HepG2 (cell line): ENCODE data around the gene ZNF865. TPM values are rescaled to one million over a fixed set of nuclear protein-coding genes. Genes with fewer than 3 reads are reported as not detected.

Experiments
- ASH2L ChIP-seq: fragments of 300-600, 200-600 bp; sonication (generic); IDR thresholded peaks from 2 replicates; pipeline ENCODE4 v1.7.0; 2017; ENCODE audit warnings: low read depth, mild to moderate bottlenecking, moderate library complexity, mixed read lengths, low read length; ENCODE audit not compliant: insufficient read length
- ATF3 ChIP-seq: sonication (generic); formaldehyde crosslinking; IDR thresholded peaks from 2 replicates; pipeline ENCODE4 v1.4.0; 2020; ENCODE audit warnings: missing genetic modification reagents
- CEBPG ChIP-seq: IDR thresholded peaks from 2 replicates; pipeline ENCODE4 v1.6.1; 2016
- CSRNP1 ChIP-seq: sonication (generic); formaldehyde crosslinking; IDR thresholded peaks from 2 replicates; pipeline ENCODE4 v1.8.1; 2023; ENCODE audit warnings: mild to moderate bottlenecking, missing genetic modification reagents
- HIVEP1 ChIP-seq: sonication (generic); formaldehyde crosslinking; IDR thresholded peaks from 2 replicates; pipeline ENCODE4 v1.4.0; 2020; ENCODE audit warnings: mild to moderate bottlenecking, missing genetic modification reagents
- HOXD1 ChIP-seq: sonication (generic); formaldehyde crosslinking; IDR thresholded peaks from 2 replicates; pipeline ENCODE4 v1.5.0; 2020; ENCODE audit warnings: missing genetic modification reagents
- JDP2 ChIP-seq: sonication (generic); formaldehyde crosslinking; IDR thresholded peaks from 2 replicates; pipeline ENCODE4 v1.8.1; 2022; ENCODE audit warnings: missing genetic modification reagents, borderline replicate concordance
- LCORL ChIP-seq, 2 experiments: fragments of 450-650 bp in 1 of 2; sonication (generic) in 1 of 2; formaldehyde crosslinking in 1 of 2; IDR thresholded peaks; 2 replicates each; pipeline versions ENCODE4 v1.5.0 to v1.6.1; 2017 to 2020; ENCODE audit warnings: antibody characterized with exemption in 1 of 2, missing genetic modification reagents in 1 of 2
- MAF1 ChIP-seq: sonication (generic); formaldehyde crosslinking; IDR thresholded peaks from 2 replicates; pipeline ENCODE4 v1.5.0; 2020; ENCODE audit warnings: missing genetic modification reagents, borderline replicate concordance
- MXD4 ChIP-seq: IDR thresholded peaks from 2 replicates; pipeline ENCODE4 v1.6.1; 2016; ENCODE audit warnings: mild to moderate bottlenecking, missing biosample characterization, missing genetic modification reagents
- NFRKB ChIP-seq: fragments of 450-650 bp; IDR thresholded peaks from 2 replicates; pipeline ENCODE4 v1.6.1; 2017
- SNRNP70 ChIP-seq: fragments of 200-400 bp; formaldehyde crosslinking; IDR thresholded peaks from 2 replicates; pipeline ENCODE4 v1.6.1; 2017; ENCODE audit warnings: mild to moderate bottlenecking, low read depth, low read length, moderate library complexity
- TBL1XR1 ChIP-seq: fragments of 150-350 bp; IDR thresholded peaks from 2 replicates; pipeline ENCODE4 v1.6.1; 2014; ENCODE audit warnings: borderline replicate concordance, low read length; ENCODE audit not compliant: partially characterized antibody
- TBP ChIP-seq: sonication (generic); formaldehyde crosslinking; IDR thresholded peaks from 2 replicates; pipeline ENCODE4 v1.5.0; 2020; ENCODE audit warnings: missing genetic modification reagents
- ZBTB42 ChIP-seq: sonication (generic); formaldehyde crosslinking; IDR thresholded peaks from 2 replicates; pipeline ENCODE4 v1.5.0; 2020; ENCODE audit warnings: mild to moderate bottlenecking, missing genetic modification reagents
- ZBTB7A ChIP-seq: sonication (generic); formaldehyde crosslinking; IDR thresholded peaks from 2 replicates; pipeline ENCODE4 v1.8.0; 2022; ENCODE audit warnings: mild to moderate bottlenecking, missing genetic modification reagents
- ZNF33B ChIP-seq: sonication (generic); formaldehyde crosslinking; IDR thresholded peaks from 2 replicates; pipeline ENCODE4 v1.5.1; 2020; ENCODE audit warnings: mild to moderate bottlenecking, missing genetic modification reagents
- ZNF563 ChIP-seq: sonication (generic); formaldehyde crosslinking; IDR thresholded peaks from 2 replicates; pipeline ENCODE4 v1.8.0; 2022; ENCODE audit warnings: mild to moderate bottlenecking, moderate library complexity, missing genetic modification reagents
- ZNF567 ChIP-seq: sonication (generic); formaldehyde crosslinking; IDR thresholded peaks from 2 replicates; pipeline ENCODE4 v1.8.1; 2023; ENCODE audit warnings: mild to moderate bottlenecking, missing genetic modification reagents, borderline replicate concordance
- ZNF609 ChIP-seq: sonication (generic); formaldehyde crosslinking; IDR thresholded peaks from 2 replicates; pipeline ENCODE4 v1.4.0; 2020; ENCODE audit warnings: mild to moderate bottlenecking, missing genetic modification reagents, borderline replicate concordance
- ZNF672 ChIP-seq: sonication (generic); formaldehyde crosslinking; IDR thresholded peaks from 2 replicates; pipeline ENCODE4 v1.8.1; 2022; ENCODE audit warnings: missing genetic modification reagents
- polyA plus RNA-seq, 8 experiments: library from polyadenylated mRNA; depleted of rRNA in 3 of 8; stranded (reverse) in 7 of 8; unstranded in 1 of 8; fragments of >200 nt; fragmentation: Illumina TruSeq in 4 of 8; extraction: Trizol in 4 of 8; gene quantifications; 2 replicates each; pipeline versions ENCODE4 v1.2.1 to v1.2.3, GENCODE V29; 2011 to 2016; ENCODE audit warnings: low read depth in 4 of 8, missing spikeins in 1 of 8, mixed read lengths in 1 of 8; ENCODE audit not compliant: insufficient read depth in 1 of 8
- total RNA-seq, 5 experiments: library from RNA; depleted of rRNA; stranded (reverse); fragments of >200 nt; fragmentation: Illumina TruSeq; extraction: Trizol; gene quantifications; 2 replicates each; pipeline ENCODE4 v1.2.3, GENCODE V29; 2016; ENCODE audit warnings: low read depth in 1 of 5
- TF ChIP-seq, protein P1 (sequence below): sonication (generic); formaldehyde crosslinking; IDR thresholded peaks from 2 replicates; pipeline ENCODE4 v1.8.0; 2022; ENCODE audit warnings: mild to moderate bottlenecking, missing genetic modification reagents

The ZNF865 gene
- total and polyA plus RNA-seq, 2 of the 13 experiments (the other 11 are each of a cell fraction or from before 2014, with no cell fraction given): 0.93 to 1.0 TPM

DNA sequence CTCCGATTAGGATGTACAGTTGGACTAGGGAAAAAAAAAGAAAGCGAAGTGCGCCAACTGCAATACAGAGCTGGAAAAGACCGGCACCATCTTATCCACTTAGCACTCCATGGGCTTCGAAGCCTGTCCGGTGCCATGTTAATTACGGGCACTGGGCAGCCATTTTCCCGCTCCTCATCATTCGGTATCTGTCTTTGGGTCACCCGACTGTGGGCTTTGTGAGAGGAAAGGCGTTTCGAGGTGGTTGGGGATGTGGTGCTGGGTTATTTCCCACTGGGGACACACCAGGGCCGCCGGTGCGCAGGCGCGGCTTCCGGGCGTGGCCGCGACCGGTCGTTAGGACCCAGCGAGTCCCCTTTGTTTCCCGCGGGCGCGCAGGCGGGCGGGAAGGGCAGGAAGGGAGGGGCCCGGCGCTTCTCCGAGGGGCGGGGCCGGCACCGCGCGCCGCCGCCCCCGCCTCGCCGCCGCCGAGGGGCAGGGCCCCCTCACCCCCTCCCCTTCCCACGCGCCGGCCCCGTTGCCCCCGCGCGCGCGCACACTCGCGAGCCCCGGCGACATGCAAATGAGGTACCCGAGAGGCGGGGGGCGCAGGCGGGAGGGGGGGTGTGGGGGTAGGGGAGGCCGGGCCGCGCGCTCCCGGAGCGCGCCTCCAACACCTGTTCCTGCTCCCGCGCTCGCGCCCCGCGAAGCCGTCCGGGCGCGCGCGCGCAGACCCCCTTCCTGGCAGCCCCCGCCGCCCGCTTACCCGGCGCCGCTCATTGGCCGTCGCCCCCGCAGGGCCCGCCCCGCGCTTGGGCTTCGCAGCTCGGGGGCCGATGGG is 5.4 kb upstream of the ZNF865 start, which contains the start of gene ZNF524 (continued):
- TF ChIP-seq CSRNP1 (CRISPR knock-in tag) (no peak; the same call in 1 of the 2 replicates), ZBTB7A (0 out of 2 replicates have a peak, but pooled peaks have one; percentile 37), ZNF609 (no peak), ATF3 (CRISPR knock-in tag) (0 out of 2 replicates have a peak, but pooled peaks have one; percentile 46), NFRKB (no peak; the same call in 1 of the 2 replicates), ZNF672 (CRISPR knock-in tag) (no peak), ZNF33B (CRISPR knock-in tag) (no peak), TBP (CRISPR knock-in tag) (no peak), ZNF563 (CRISPR knock-in tag) (0 out of 2 replicates have a peak, but pooled peaks have one; percentile 11), HOXD1 (CRISPR knock-in tag) (no peak), SNRNP70 (no peak), MAF1 (CRISPR knock-in tag) (no peak), LCORL (IDR thresholded peaks at IDR 0.05) (no peak), LCORL (CRISPR knock-in tag; IDR thresholded peaks at IDR 0.05) (no peak), MXD4 (CRISPR knock-in tag) (no peak), ASH2L (peak; percentile 9), TBL1XR1 (no peak), ZNF567 (CRISPR knock-in tag) (0 out of 2 replicates have a peak, but pooled peaks have one; percentile 36), HIVEP1 (no peak), ZBTB42 (CRISPR knock-in tag) (no peak), JDP2 (CRISPR knock-in tag) (no peak; the same call in 1 of the 2 replicates), CEBPG (no peak)
- TF ChIP-seq, protein P1, sequence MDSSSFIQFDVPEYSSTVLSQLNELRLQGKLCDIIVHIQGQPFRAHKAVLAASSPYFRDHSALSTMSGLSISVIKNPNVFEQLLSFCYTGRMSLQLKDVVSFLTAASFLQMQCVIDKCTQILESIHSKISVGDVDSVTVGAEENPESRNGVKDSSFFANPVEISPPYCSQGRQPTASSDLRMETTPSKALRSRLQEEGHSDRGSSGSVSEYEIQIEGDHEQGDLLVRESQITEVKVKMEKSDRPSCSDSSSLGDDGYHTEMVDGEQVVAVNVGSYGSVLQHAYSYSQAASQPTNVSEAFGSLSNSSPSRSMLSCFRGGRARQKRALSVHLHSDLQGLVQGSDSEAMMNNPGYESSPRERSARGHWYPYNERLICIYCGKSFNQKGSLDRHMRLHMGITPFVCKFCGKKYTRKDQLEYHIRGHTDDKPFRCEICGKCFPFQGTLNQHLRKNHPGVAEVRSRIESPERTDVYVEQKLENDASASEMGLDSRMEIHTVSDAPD: no peak
